ENCODE measurements around the gene ELP4.
"Not testable (repeated sequence)": the region's sequence is repeated elsewhere in the genome, so short reads cannot be mapped to it uniquely, and the experiment has no call there.

ELP4 gene

DNA sequence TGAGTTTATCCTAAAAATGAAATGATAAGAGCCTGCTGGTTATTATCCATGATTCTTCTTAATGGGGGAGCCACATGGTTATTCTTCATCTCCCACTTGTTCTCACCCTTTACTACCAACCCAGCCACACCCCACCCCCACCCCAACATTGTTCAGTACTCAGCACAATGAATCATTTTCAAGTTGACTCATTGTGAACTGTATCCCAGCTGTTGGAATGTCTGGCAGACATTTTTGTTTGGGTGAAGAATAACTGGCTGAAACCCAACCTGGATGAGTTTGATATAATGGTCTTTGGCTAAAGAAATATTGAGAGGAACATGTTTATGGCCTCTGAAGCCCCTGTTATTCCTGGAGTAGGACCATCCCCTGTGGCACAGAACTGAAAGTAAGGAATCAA is 136.2 kb downstream of the ELP4 start:
- no peak for DNase-seq (ENCODE audit: low read depth in 2 of 2)

- no peak for DNase-seq (ENCODE audit: low read depth in 2 of 2)
Measured at GRCh38 chr11:31646216-31646615, 136.6 kb downstream of the ELP4 start.

- no peak for DNase-seq (ENCODE audit: low read depth in 2 of 2)
Measured at GRCh38 chr11:31649129-31649966, 139.8 kb downstream of the ELP4 start.

GRCh38 chr11:31651208-31651607 is 141.6 kb downstream of the ELP4 start:
- no peak for DNase-seq (ENCODE audit: low read depth in 2 of 2)

- DNase-seq (ENCODE audit: low read depth in 2 of 2) = no peak
Measured at GRCh38 chr11:31651822-31652221, 142.3 kb downstream of the ELP4 start.

- no peak for DNase-seq (ENCODE audit: low read depth in 2 of 2)
Measured at GRCh38 chr11:31652528-31652927, 143.0 kb downstream of the ELP4 start.

GRCh38 chr11:31655483-31655882 is 145.9 kb downstream of the ELP4 start:
- no peak for DNase-seq (ENCODE audit: low read depth in 2 of 2)

GRCh38 chr11:31656051-31656450 is 146.5 kb downstream of the ELP4 start:
- no peak for DNase-seq (ENCODE audit: low read depth in 2 of 2)

DNA sequence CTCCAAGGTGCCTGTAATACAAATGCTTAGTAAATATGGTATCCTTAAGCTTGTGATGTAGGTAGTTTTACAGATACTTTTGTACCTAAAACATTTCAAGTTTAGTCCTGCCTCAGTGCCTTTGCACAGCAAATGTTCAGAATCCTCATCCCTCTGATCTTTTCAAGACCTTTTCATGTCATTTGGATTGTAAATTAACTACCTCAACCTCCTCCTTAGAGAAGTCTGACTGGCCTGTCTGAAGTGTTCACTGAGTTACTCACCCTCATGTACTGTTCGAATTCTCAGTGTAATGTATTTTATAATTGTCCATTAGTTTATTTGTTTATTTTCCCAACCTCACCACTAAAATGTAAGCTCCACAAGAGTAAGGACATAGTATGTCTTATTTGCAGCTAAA is 147.5 kb downstream of the ELP4 start:
- no peak for DNase-seq (ENCODE audit: low read depth in 2 of 2)

GRCh38 chr11:31664129-31664528 is 154.6 kb downstream of the ELP4 start:
- no peak for DNase-seq (ENCODE audit: low read depth in 2 of 2)

GRCh38 chr11:31664954-31665353 is 155.4 kb downstream of the ELP4 start:
- no peak for DNase-seq (ENCODE audit: low read depth in 2 of 2)

- no peak for DNase-seq (ENCODE audit: low read depth in 2 of 2)
Measured at GRCh38 chr11:31671681-31672080, 162.1 kb downstream of the ELP4 start.

DNA sequence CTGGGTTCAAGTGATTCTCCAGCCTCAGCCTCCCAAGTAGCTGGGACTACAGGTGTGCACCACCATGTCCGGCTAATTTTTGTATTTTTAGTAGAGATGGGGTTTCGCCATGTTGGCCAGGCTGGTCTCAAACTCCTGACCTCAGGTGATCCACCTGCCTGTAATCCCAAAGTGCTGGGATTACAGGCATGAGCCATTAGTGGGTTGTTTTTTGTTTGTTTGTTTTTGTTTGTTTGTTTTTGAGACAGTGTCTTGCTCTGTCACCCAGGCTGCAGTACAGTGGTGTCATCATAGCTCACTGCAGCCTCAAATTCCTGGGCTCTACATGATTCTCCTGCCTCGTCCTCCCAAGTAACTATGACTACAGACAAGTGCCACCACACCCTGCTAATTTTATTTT is 163.5 kb downstream of the ELP4 start:
- not testable (repeated sequence) for DNase-seq (ENCODE audit: low read depth in 2 of 2)

DNA sequence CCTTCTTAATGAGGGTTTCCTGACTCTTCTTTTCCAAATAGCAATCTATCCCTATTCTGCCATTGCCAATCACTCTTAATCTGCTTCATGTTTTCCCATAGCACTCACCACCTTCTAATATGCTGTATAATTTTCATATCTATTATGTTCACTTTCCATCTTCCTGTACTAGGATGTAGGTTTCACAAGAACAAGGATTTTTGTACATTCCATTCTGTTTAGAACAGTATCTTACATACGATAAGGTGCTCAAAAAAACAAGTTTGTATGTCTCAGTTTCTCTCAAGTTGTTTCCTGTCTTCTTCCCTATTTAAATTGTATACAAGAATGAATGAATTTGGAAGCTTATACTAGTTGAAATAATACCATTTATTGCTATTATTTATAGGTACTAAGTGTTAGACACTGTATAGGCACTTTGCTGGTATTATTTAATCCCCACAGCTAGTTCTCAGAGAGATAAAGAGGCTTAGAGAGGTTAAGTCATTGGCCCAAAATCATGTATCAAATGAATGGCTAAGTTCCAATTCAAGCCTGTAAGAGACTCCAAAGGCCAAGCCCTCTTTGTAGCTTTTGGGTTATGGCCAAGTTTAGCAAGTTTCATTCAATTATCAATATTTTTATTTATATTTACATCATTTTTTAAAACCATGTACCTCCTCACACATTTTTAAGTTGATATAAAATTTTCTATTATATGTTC is 166.9 kb downstream of the ELP4 start:
- no peak for DNase-seq (ENCODE audit: low read depth in 2 of 2)

DNA sequence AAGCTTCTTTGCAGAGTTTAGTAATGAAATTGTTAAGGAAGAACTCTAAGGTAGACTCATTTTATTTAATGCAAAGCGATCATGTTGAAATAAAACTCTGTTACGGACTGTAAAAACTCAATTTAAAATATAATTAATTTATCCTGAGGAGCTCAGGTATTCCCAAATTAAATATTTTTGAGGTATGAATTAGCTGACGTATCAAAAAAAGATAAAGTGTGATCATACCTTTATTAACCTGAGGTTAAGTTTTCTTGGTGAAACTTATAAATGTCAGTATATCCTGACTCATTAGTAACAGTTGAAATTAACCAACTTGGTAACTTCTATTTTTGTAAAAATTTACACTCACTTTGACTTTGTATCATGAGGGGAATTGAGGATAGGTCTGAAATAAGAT is 171.2 kb downstream of the ELP4 start:
- DNase-seq (ENCODE audit: low read depth in 2 of 2) = no peak

GRCh38 chr11:31687256-31687655 is 177.7 kb downstream of the ELP4 start:
- no peak for DNase-seq (ENCODE audit: low read depth in 2 of 2)

GRCh38 chr11:31687861-31688260 is 178.3 kb downstream of the ELP4 start:
- no peak for DNase-seq (ENCODE audit: low read depth in 2 of 2)

- no peak for DNase-seq (ENCODE audit: low read depth in 2 of 2)
Measured at GRCh38 chr11:31689559-31689958, 180.0 kb downstream of the ELP4 start.

- no peak for DNase-seq (ENCODE audit: low read depth in 2 of 2)
Measured at GRCh38 chr11:31690041-31690440, 180.5 kb downstream of the ELP4 start.

DNA sequence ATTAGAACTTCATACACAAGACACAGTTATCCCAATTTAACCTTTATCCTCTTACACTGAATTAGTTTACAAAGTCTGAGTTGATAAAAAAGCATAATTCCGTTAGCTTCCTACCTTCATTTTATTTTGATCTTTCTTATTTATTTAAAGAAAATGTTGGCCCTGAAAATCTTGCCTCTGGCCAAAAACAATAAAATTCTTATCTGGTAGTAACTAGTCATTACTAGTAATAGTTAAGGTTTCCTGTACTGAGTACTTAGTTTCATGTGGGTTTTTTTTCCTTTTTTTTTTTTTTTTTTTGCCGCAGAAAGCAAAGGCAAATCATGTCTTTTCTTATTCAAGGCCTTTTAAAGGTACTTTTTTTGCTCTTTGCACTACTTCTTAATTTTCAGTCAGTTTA is 180.9 kb downstream of the ELP4 start:
- no peak for DNase-seq (ENCODE audit: low read depth in 2 of 2)

DNA sequence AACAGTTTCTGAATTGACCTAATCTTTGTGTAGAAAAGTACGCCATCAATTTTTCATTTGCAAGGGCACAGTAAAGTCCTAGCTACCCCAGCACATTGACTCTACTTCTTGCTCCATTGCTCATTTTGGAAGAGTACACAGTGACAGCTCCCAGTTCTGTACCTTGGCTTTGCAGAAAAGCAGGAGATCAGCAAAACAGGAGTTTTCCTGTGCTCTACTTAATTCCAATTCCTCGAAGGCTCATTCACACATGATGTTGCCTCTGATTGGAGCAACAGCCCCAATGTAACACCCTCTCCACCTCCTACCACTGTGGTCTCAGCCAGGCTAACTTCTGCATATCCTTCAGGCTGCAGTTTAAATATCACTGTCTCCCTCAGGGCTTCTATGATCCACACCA is 182.9 kb downstream of the ELP4 start:
- DNase-seq (ENCODE audit: low read depth in 2 of 2) = no peak

GRCh38 chr11:31697049-31697448 is 187.5 kb downstream of the ELP4 start:
- not testable (repeated sequence) for DNase-seq (ENCODE audit: low read depth in 2 of 2)

DNA sequence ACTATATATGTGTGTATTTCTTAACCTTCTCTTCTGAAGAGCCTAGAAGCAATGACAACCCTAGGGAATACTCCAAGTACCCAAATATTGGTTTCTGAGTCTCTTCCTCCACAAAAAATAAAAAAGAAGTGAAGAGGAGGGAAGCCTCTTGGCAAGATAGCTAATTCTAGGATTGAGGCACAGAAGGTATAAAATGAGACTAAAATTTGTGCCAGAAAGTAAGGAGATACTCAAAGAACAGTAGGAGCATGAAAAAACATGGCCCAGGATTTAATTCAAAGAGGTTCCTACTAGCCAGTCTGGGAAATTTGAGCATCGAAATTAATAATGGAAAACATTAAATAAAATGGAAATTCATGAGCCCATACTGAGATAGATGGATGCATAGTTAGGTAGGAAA is 189.5 kb downstream of the ELP4 start:
- DNase-seq (ENCODE audit: low read depth in 2 of 2) = no peak

Measured in stimulated activated CD8-positive, alpha-beta memory T cell treated with anti-CD3 and anti-CD28 coated beads, Interleukin-7, amount 100 ng/mL, for 1 hour (primary cell).